ENCODE results near the gene ARG2. TPM values are rescaled to one million over a fixed set of nuclear protein-coding genes. Genes with fewer than 3 reads are reported as not detected.

ARG2 gene
- total RNA-seq: 5.4 and 7.9 TPM in 2 replicates

DNA sequence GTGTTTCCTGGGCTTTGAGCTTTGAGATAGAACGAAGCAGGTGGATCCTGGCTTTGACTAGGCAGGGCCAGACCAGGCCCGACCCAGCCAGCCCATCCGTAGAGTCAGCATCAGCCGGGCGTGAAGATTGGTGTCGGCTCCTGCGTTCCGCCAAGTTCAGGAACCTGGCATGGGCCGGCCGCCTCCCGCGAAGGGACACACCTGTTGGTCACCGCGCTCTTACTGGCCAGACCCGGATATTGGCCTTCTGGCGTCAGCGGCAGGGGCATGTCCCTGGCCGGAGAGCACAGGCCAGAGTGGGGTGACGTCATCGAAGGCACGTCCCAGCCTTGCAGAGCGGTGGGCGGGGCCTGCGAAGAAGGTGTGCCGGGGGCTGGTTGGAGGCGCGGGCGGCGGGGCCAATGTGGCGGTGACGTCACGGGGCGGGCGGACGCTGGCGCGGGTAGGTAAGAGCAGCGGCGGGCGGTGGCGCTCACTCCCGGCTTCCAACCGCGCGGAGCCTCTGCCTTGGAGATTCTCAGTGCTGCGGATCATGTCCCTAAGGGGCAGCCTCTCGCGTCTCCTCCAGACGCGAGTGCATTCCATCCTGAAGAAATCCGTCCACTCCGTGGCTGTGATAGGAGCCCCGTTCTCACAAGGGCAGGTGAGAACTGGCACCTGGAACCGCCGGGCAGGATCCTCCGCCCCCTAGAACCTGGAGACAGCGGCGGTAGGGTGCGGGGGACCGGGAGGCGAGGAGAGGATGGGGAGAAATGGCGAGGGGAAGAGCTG lies at the start of gene ARG2:
Gene ARG2 (plus strand): TSS at position 475 of the 771 bp plus-strand sequence. CDS start 58 bp downstream, at position 533.

DNA sequence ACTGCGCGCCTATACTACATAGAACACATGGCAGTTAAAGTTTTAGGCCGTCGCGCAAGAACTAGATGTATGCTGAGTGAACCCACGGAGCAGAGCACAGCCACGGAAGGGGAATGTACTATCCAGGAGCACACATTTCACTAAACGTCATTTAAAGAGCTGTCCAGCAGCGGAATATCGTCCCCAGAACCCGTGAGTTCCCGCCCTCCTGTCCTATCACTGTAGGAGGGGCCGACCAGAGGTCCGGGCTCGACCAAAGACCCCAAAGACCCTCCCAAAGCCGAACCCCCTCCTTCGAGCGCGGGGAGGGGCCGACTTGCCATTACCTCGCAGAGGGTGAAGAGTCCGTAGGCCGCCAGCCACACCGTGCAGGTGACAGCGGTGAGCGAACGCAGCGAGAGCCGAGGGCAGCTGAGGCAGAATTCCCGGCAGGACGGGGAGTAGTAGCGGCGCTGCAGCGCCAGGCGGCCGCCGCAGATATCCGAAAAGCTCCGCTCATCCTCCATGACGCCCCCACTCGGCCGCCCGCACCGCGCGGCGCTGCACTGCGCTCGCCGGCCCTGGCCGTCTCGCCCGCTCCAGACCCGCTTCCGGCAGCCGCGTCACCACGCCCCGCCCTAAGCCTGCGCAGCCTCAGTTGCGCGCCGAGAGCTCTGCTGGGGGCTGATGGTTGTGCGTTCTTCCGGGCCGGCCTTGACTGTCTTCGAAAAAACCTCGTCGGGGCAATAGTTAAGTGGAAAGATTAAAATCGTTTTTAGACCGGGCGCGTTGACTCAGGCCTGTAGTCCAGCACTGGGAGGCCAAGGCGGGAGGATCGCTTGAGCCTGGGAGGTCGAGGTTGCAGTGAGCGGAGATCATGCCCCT lies 19.8 kb upstream of the ARG2 start, which contains the start of gene PIGH:
Gene PIGH (minus strand): TSS at position 571 of the 864 bp plus-strand sequence. CDS start 65 bp downstream, at position 506.

DNA sequence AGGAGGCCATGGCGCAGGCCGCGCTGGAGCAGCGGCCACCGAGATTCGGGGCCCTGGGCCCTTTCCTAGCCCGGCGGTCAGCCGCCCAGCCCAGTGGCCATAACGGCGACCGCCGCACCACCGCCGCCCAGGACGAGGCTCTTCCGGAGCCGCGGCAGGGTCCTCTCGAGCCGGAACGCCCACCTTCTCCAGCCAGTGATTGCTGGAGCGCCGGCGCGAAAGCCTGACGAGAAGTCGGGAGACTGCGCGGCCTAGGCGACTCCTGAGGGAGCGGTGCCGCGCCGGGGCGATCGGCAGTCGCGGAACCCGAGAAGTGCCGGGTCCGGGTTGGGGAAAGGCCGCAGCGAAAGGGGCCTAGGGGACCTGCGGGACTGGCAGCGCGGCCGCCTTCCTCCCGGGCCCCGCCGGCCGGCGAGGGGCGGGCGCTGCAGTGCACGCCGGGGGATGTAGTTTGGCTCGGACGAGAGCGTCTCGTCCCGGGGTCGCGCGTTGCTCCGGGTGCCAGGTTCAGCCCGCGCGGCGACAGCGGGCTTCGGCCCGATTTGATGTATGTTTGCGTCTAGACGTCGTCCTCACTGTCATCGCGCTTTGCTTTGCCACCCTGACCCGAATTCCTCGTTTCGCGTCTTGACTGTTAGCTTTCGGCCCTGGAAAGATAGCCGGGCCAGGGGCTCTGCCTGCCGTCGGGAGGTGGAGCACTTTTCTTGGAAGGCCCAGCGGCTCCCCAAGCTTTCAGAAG lies 54.9 kb downstream of the ARG2 start, which contains the start of gene VTI1B:
Gene VTI1B (minus strand): TSS at position 153 of the 739 bp plus-strand sequence. CDS start 143 bp downstream, at position 10.

DNA sequence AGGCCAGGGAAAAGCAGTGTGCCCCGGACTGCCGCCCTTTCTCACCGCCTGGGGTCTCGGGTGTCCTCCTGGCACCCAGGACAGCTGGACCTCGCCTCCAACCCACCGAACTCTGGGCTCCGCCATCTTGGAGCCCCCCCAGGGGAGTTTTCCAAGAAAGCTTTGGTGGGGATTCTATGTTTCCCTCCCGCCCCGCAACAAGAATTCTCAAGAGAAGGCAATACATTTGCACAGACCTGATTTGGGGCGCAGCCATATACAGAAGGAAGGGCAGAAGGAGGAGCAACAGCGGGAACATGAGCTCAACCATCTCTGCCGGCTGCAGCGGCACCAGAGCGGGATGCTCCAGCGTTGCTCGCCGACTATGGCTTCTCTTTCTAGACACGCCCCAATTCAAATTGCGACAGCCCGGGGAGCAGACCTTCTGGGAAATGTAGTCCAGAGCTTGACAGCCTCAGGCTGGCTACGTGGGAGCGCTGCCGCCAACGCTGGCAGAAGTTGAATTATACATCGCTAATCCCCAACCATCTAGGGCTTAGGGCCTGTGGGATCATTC lies 75.8 kb downstream of the ARG2 start, which contains the start of gene RDH11:
Gene RDH11 (minus strand): TSS at position 371 of the 556 bp plus-strand sequence. CDS start 61 bp downstream, at position 310.

Other genes with a start within 250 kb of the ARG2 start
- gene PLEK2, start 207.8 kb upstream of the ARG2 start, total RNA-seq: 9.3 and 42.0 TPM in 2 replicates
- under 0.01 and 4.5 TPM in 2 replicates for gene TMEM229B, start 131.2 kb upstream of the ARG2 start, total RNA-seq
- gene PLEKHH1, start 86.6 kb upstream of the ARG2 start, total RNA-seq: 0.38 and 0.56 TPM in 2 replicates
- gene PIGH, start 19.7 kb upstream of the ARG2 start, total RNA-seq: 12.7 and 16.5 TPM in 2 replicates
- gene VTI1B, start 54.7 kb downstream of the ARG2 start, total RNA-seq: 63.1 and 73.6 TPM in 2 replicates
- gene RDH11, start 75.8 kb downstream of the ARG2 start, total RNA-seq: 132 and 152 TPM in 2 replicates
- gene RDH12, start 82.0 kb downstream of the ARG2 start, total RNA-seq: under 0.01 TPM in 1 of 2 replicates, not detected in the other
- 11.3 and 17.8 TPM in 2 replicates for gene ZFYVE26, start 196.7 kb downstream of the ARG2 start, total RNA-seq
- 16.7 and 21.1 TPM in 2 replicates for gene RAD51B, start 199.9 kb downstream of the ARG2 start, total RNA-seq

Data from regular cardiac myocyte (primary cell).